HG02623 (cell line): Measurements from ENCODE around the gene NCAPD3.

Experiments used
- ATAC-seq: cut with Tn5 transposase; IDR thresholded peaks from one replicate; pipeline ENCODE4 v1.9.1; 2021; ENCODE audit warnings: moderate library complexity; ENCODE audit not compliant: unreplicated experiment

NCAPD3 gene

GRCh38 chr11:134252346-134253187 is 28.8 kb upstream of the NCAPD3 start:
- peak; percentile 24 for ATAC-seq

GRCh38 chr11:134250675-134251074 is 26.9 kb upstream of the NCAPD3 start:
- ATAC-seq = no peak

- no peak for ATAC-seq
These were observed 26.5 kb upstream of the NCAPD3 start for GRCh38 chr11:134250246-134250645.

GRCh38 chr11:134248910-134249480 is 25.2 kb upstream of the NCAPD3 start:
- no peak for ATAC-seq

- ATAC-seq = no peak
These were observed 22.9 kb upstream of the NCAPD3 start for GRCh38 chr11:134246678-134247077.

GRCh38 chr11:134246100-134246499 is 22.3 kb upstream of the NCAPD3 start:
- no peak for ATAC-seq

GRCh38 chr11:134245434-134245833 is 21.7 kb upstream of the NCAPD3 start:
- ATAC-seq = no peak

GRCh38 chr11:134244593-134244992 is 20.8 kb upstream of the NCAPD3 start:
- ATAC-seq = peak; percentile 68

GRCh38 chr11:134243913-134244312 is 20.1 kb upstream of the NCAPD3 start:
- no peak for ATAC-seq

GRCh38 chr11:134242376-134242775 is 18.6 kb upstream of the NCAPD3 start:
- no peak for ATAC-seq

- no peak for ATAC-seq
These were observed 16.8 kb upstream of the NCAPD3 start for GRCh38 chr11:134240592-134240991.

- no peak for ATAC-seq
These were observed 15.2 kb upstream of the NCAPD3 start for GRCh38 chr11:134238956-134239355.

- no peak for ATAC-seq
These were observed 13.8 kb upstream of the NCAPD3 start for GRCh38 chr11:134237557-134237922.

- no peak for ATAC-seq
These were observed 13.2 kb upstream of the NCAPD3 start for GRCh38 chr11:134236834-134237556.

- ATAC-seq = no peak
These were observed 11.6 kb upstream of the NCAPD3 start for GRCh38 chr11:134235399-134235798.

- ATAC-seq = no peak
These were observed 10.0 kb upstream of the NCAPD3 start for GRCh38 chr11:134233729-134234179.

- ATAC-seq = no peak
These were observed 8.3 kb upstream of the NCAPD3 start for GRCh38 chr11:134231958-134232659.

GRCh38 chr11:134230339-134230738 is 6.6 kb upstream of the NCAPD3 start:
- ATAC-seq = no peak

- no peak for ATAC-seq
These were observed 5.5 kb upstream of the NCAPD3 start for GRCh38 chr11:134229126-134229790.

- peak; percentile 59 for ATAC-seq
These were observed 4.9 kb upstream of the NCAPD3 start for GRCh38 chr11:134228625-134229024.
